SU-DHL-6 (cell line): ENCODE data around the gene NCOA3.

ENCODE experiments used
- H2AFZ ChIP-seq: fragments of 200-600 bp; sonication (generic); 2 replicates; pipeline ENCODE4 v1.6.1; 2014; ENCODE audit warnings: low read depth, mild to moderate bottlenecking, moderate library complexity, mixed read lengths, antibody characterized with exemption, low read length; ENCODE audit not compliant: severe bottlenecking
- H3F3A ChIP-seq: fragments of 200-600 bp; shearing (Covaris generic); 2 replicates; pipeline ENCODE4 v1.6.0; 2016; ENCODE audit warnings: antibody characterized with exemption, mild to moderate bottlenecking; ENCODE audit not compliant: insufficient read depth
- H3K27ac ChIP-seq: fragments of 200-600 bp; sonication (generic); 2 replicates; pipeline ENCODE4 v1.5.1; 2016; ENCODE audit warnings: low read depth, mild to moderate bottlenecking, low read length, moderate library complexity, mixed read lengths
- H3K27me3 ChIP-seq: fragments of 200-600 bp; sonication (generic), shearing (Covaris generic); 2 replicates; pipeline ENCODE4 v1.6.0; 2014; ENCODE audit warnings: mild to moderate bottlenecking, low read length
- H3K36me3 ChIP-seq: fragments of 200-600 bp; sonication (generic); 2 replicates; pipeline ENCODE4 v1.6.1; 2014; ENCODE audit warnings: mild to moderate bottlenecking, low read length, mixed read lengths
- H3K4me2 ChIP-seq: fragments of 300-600, 200-600 bp; shearing (Covaris generic), sonication (generic); 2 replicates; pipeline ENCODE4 v1.6.0; 2014; ENCODE audit warnings: low read length, low read depth, mild to moderate bottlenecking; ENCODE audit not compliant: poor library complexity, severe bottlenecking
- H3K4me3 ChIP-seq: fragments of 200-600 bp; sonication (generic); 2 replicates; pipeline ENCODE4 v1.5.1; 2014; ENCODE audit warnings: antibody characterized with exemption, low read length, mild to moderate bottlenecking, mixed read lengths; ENCODE audit not compliant: insufficient read depth, poor library complexity, severe bottlenecking
- H3K79me2 ChIP-seq: fragments of 200-600 bp; sonication (generic); 2 replicates; pipeline ENCODE4 v1.6.1; 2014; ENCODE audit warnings: mild to moderate bottlenecking, low read length, moderate library complexity; ENCODE audit not compliant: insufficient read depth
- H3K9ac ChIP-seq: fragments of 200-600 bp; sonication (generic); 2 replicates; pipeline ENCODE4 v1.7.0; 2014; ENCODE audit warnings: mild to moderate bottlenecking, low read length
- H3K9me2 ChIP-seq: fragments of 200-600 bp; sonication (generic); replicated peaks from 2 replicates; pipeline ENCODE4 v1.6.1; 2014; ENCODE audit warnings: low read length; ENCODE audit not compliant: insufficient read depth
- H3K9me3 ChIP-seq: fragments of 200-600 bp; sonication (generic); 2 replicates; pipeline ENCODE4 v1.6.1; 2014; ENCODE audit warnings: low read length, mixed read lengths; ENCODE audit not compliant: insufficient read depth
- H4K20me1 ChIP-seq: fragments of 200-600 bp; sonication (generic); 2 replicates; pipeline ENCODE4 v1.6.1; 2014; ENCODE audit warnings: low read depth, mild to moderate bottlenecking, antibody characterized with exemption, low read length, moderate library complexity, mixed read lengths
- CTCF ChIP-seq: fragments of 200-600 bp; sonication (generic); IDR thresholded peaks from one replicate; pipeline ENCODE4 v1.5.1; 2017; ENCODE audit warnings: antibody characterized with exemption, mild to moderate bottlenecking, low read length, moderate library complexity; ENCODE audit not compliant: insufficient read depth, poor library complexity, severe bottlenecking
- EZH2phosphoT487 ChIP-seq: fragments of 200-600 bp; sonication (generic), shearing (Covaris generic); conservative IDR thresholded peaks from 2 replicates; pipeline ENCODE4 v1.6.1; 2018; ENCODE audit warnings: mild to moderate bottlenecking, antibody characterized with exemption, low read length, moderate library complexity, mixed read lengths

Gene NCOA3

GRCh38 chr20:47642118-47642517, 140.4 kb downstream of the NCOA3 start:
- no peak overlapping the region for H3K9ac ChIP-seq
- peaks cover 77% of the 10 kb centered on the region for H3K36me3 ChIP-seq
- TF ChIP-seq CTCF = no peak

GRCh38 chr20:47642624-47643023, 140.9 kb downstream of the NCOA3 start:
- peaks cover 77% of the 10 kb centered on the region for H3K36me3 ChIP-seq
- no peak overlapping the region for H3K9ac ChIP-seq
- H3K79me2 ChIP-seq = peaks cover 50% of the 10 kb centered on the region
- H3K27me3 ChIP-seq = no peaks in the 10 kb centered on the region
- H3K4me2 ChIP-seq = no peak overlapping the region
- peaks cover 36% of the 10 kb centered on the region for H4K20me1 ChIP-seq
- H3F3A ChIP-seq = peaks cover 64% of the 10 kb centered on the region
- no peaks in the 10 kb centered on the region for H3K9me2 ChIP-seq
- no peak overlapping the region for H3K4me3 ChIP-seq
- no peak overlapping the region for H2AFZ ChIP-seq
- TF ChIP-seq EZH2phosphoT487 (no peak), CTCF (no peak)
- no peaks in the 10 kb centered on the region for H3K9me3 ChIP-seq
- H3K27ac ChIP-seq = no peak overlapping the region

More at GRCh38 chr20:47642118-47642517, 140.4 kb downstream of the NCOA3 start:
- Histone ChIP-seq H3K9me3 (no peaks in the 10 kb centered on the region), H3F3A (peaks cover 64% of the 10 kb centered on the region), H3K9me2 (no peaks in the 10 kb centered on the region), H2AFZ (no peak overlapping the region), H3K79me2 (peaks cover 55% of the 10 kb centered on the region), H4K20me1 (peaks cover 37% of the 10 kb centered on the region), H3K27me3 (no peaks in the 10 kb centered on the region), H3K27ac (no peak overlapping the region), H3K4me2 (no peak overlapping the region), H3K4me3 (no peak overlapping the region)

GRCh38 chr20:47645632-47646031, 143.9 kb downstream of the NCOA3 start:
- Histone ChIP-seq H3F3A (peaks cover 47% of the 10 kb centered on the region), H3K9me3 (no peaks in the 10 kb centered on the region), H3K9me2 (no peaks in the 10 kb centered on the region), H3K4me3 (no peak overlapping the region), H3K27me3 (no peaks in the 10 kb centered on the region), H3K79me2 (peaks cover 39% of the 10 kb centered on the region), H4K20me1 (peaks cover 23% of the 10 kb centered on the region), H2AFZ (no peak overlapping the region), H3K27ac (no peak overlapping the region), H3K36me3 (peaks cover 72% of the 10 kb centered on the region), H3K4me2 (no peak overlapping the region), H3K9ac (no peak overlapping the region)
- TF ChIP-seq CTCF (no peak), EZH2phosphoT487 (no peak)
